ENCODE measurements around the gene FDXACB1. TPM values are rescaled to one million over a fixed set of nuclear protein-coding genes. Genes with fewer than 3 reads are reported as not detected.

FDXACB1 gene
- total and polyA plus RNA-seq, 9 of the 15 experiments (the other 6 are each of a cell fraction or from before 2014, with no cell fraction given) = 3.2 to 7.5 (median 5.3) TPM

DNA sequence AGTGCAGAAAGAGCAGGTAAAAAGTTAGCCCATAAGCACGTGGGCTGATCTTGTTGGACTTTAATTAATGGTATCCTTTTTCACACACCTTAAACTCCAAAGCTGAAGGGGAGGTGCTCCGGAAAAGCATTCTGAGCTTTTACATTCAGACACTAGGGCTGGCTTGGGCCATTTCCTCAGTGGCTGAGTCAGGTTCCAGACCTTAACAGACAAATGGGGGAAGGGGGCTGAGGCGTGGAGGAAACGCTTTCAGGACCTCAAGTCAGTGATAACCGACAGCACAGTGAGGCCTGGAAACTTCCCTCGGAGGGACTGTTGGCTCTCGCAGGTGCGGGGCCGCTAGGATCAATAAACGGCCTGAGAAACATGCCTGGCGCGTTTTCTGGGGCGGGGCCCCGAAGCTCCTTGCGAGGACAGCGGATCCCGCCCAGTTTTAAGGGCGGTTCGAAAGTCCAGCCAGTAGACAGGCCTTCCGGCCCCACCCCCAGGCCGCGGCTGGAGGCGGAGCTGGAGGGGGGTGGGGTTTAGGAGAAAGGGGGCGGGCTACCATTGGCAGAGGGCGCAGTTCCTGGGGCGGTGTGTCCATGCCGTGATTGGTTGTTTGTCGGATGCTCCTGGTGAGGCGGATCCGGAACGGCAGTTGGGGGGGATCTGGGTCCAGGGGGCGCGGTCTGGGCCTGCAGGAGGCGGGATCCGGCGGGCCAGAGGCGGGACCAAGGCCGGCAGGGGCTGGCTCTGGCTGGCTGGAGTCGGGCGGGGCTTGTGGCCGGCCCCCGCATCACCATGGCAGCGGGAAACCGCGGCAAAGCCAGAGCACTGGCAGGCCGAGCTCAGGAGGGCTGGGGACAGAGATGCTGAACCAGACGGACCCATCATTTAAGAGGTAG is 47.8 kb upstream of the FDXACB1 start (continued):
- TF ChIP-seq, protein P1, sequence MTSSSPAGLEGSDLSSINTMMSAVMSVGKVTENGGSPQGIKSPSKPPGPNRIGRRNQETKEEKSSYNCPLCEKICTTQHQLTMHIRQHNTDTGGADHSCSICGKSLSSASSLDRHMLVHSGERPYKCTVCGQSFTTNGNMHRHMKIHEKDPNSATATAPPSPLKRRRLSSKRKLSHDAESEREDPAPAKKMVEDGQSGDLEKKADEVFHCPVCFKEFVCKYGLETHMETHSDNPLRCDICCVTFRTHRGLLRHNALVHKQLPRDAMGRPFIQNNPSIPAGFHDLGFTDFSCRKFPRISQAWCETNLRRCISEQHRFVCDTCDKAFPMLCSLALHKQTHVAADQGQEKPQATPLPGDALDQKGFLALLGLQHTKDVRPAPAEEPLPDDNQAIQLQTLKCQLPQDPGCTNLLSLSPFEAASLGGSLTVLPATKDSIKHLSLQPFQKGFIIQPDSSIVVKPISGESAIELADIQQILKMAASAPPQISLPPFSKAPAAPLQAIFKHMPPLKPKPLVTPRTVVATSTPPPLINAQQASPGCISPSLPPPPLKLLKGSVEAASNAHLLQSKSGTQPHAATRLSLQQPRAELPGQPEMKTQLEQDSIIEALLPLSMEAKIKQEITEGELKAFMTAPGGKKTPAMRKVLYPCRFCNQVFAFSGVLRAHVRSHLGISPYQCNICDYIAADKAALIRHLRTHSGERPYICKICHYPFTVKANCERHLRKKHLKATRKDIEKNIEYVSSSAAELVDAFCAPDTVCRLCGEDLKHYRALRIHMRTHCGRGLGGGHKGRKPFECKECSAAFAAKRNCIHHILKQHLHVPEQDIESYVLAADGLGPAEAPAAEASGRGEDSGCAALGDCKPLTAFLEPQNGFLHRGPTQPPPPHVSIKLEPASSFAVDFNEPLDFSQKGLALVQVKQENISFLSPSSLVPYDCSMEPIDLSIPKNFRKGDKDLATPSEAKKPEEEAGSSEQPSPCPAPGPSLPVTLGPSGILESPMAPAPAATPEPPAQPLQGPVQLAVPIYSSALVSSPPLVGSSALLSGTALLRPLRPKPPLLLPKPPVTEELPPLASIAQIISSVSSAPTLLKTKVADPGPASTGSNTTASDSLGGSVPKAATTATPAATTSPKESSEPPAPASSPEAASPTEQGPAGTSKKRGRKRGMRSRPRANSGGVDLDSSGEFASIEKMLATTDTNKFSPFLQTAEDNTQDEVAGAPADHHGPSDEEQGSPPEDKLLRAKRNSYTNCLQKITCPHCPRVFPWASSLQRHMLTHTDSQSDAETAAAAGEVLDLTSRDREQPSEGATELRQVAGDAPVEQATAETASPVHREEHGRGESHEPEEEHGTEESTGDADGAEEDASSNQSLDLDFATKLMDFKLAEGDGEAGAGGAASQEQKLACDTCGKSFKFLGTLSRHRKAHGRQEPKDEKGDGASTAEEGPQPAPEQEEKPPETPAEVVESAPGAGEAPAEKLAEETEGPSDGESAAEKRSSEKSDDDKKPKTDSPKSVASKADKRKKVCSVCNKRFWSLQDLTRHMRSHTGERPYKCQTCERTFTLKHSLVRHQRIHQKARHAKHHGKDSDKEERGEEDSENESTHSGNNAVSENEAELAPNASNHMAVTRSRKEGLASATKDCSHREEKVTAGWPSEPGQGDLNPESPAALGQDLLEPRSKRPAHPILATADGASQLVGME (CRISPR knock-in tag; IDR thresholded peaks at IDR 0.05) = no peak
- TF ChIP-seq SMAD3 (CRISPR knock-in tag; conservative IDR thresholded peaks at IDR 0.05) (0 out of 2 replicates have a peak, but pooled peaks have one; percentile 36), SNRNP70 (optimal IDR thresholded peaks at IDR 0.05; ENCODE audit: low read depth, low read length) (no peak), RFX1 (IDR thresholded peaks at IDR 0.05) (peak; percentile 93), MEIS2 (IDR thresholded peaks at IDR 0.05; ENCODE audit: partially characterized antibody) (peak; percentile 10)
- TF ChIP-seq, protein P2, sequence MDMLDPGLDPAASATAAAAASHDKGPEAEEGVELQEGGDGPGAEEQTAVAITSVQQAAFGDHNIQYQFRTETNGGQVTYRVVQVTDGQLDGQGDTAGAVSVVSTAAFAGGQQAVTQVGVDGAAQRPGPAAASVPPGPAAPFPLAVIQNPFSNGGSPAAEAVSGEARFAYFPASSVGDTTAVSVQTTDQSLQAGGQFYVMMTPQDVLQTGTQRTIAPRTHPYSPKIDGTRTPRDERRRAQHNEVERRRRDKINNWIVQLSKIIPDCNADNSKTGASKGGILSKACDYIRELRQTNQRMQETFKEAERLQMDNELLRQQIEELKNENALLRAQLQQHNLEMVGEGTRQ (CRISPR knock-in tag; IDR thresholded peaks at IDR 0.05) = no peak

Data from K562 (cell line).